ENCODE data around the gene ASXL1. TPM values are rescaled to one million over a fixed set of nuclear protein-coding genes. Genes with fewer than 3 reads are reported as not detected.

Gene ASXL1
- total and polyA plus RNA-seq, 10 of the 15 experiments (the other 5 are each of a cell fraction or from before 2014, with no cell fraction given): 11.0 to 87.6 (median 56.8) TPM

GRCh38 chr20:32458837-32459220, 100.7 kb downstream of the ASXL1 start:
- FAIRE-seq: no peak
- SMC1A ChIA-PET (ENCODE audit: uncharacterized antibody, unreplicated experiment): no interaction called here

More at GRCh38 chr20:32458837-32459220, 100.7 kb downstream of the ASXL1 start:
- 76% methylated on average over 12 of the region's 12 CpGs for WGBS (ENCODE audit: insufficient coverage, insufficient replicate concordance, low lambda C conversion rate, missing lambda C conversion rate)
- no peak for DNase-seq (ENCODE audit: low read depth, low spot score)
- H3K9ac ChIP-seq (ENCODE audit: control insufficient read depth, insufficient read depth, low read length): no peak overlapping the region
- no peaks in the 10 kb centered on the region for H3K79me2 ChIP-seq (ENCODE audit: control insufficient read depth, insufficient read depth, low read length)
- no peaks in the 10 kb centered on the region for H3K27me3 ChIP-seq (replicated peaks in 1 of 2; ENCODE audit: control insufficient read depth in 2 of 2, insufficient read depth in 2 of 2, low read length in 1 of 2)
- H3K27ac ChIP-seq (ENCODE audit: control insufficient read depth, insufficient read depth): no peak overlapping the region
- CTCF ChIA-PET: interaction anchor here (1.5 kb wide), 1 partner anchor 9 kb away, joined by 3 read pairs; no protein-coding TSS in a partner anchor
- no peak overlapping the region for H2AFZ ChIP-seq (ENCODE audit: control insufficient read depth, low read depth, low read length)
- no peak for TF ChIP-seq TARDBP (IDR thresholded peaks at IDR 0.05; ENCODE audit: borderline replicate concordance)
- no peak for TF ChIP-seq BHLHE40 (IDR thresholded peaks at IDR 0.05; ENCODE audit: borderline replicate concordance in 1 of 2, low read depth in 2 of 2, low read length in 1 of 2)
- TF ChIP-seq FOS (IDR thresholded peaks at IDR 0.05; ENCODE audit: borderline replicate concordance, extremely low read depth, insufficient read length): no peak
- no peak for TF ChIP-seq E2F8 (IDR thresholded peaks at IDR 0.05; ENCODE audit: low read depth, partially characterized antibody)
- no peak for TF ChIP-seq RFX5 (IDR thresholded peaks at IDR 0.05; ENCODE audit: low read depth, low read length)
- no peak for TF ChIP-seq ZNF207 (IDR thresholded peaks at IDR 0.05; ENCODE audit: borderline replicate concordance)
- no peak for TF ChIP-seq POLR2AphosphoS2 (IDR thresholded peaks at IDR 0.05; ENCODE audit: low read depth, low read length)
- no peak for TF ChIP-seq RUNX3 (IDR thresholded peaks at IDR 0.05; ENCODE audit: low read length)
- TF ChIP-seq PRDM15 (CRISPR knock-in tag; IDR thresholded peaks at IDR 0.05): no peak
- TF ChIP-seq SMC3 (IDR thresholded peaks at IDR 0.05; ENCODE audit: borderline replicate concordance, low read length): no peak
- TF ChIP-seq IKZF1 (conservative IDR thresholded peaks at IDR 0.05): no peak
- no peak for TF ChIP-seq YY1 (IDR thresholded peaks at IDR 0.05; ENCODE audit: low read depth, low read length)
- no peak for TF ChIP-seq IRF3 (IDR thresholded peaks at IDR 0.05)
- no peak for TF ChIP-seq RB1 (IDR thresholded peaks at IDR 0.05; ENCODE audit: borderline replicate concordance)
- TF ChIP-seq STAT1 (conservative IDR thresholded peaks at IDR 0.05): no peak
- no peak for TF ChIP-seq CTCF (IDR thresholded peaks at IDR 0.05 in 2 of 3, conservative IDR thresholded peaks at IDR 0.05 in 1 of 3; ENCODE audit: control insufficient read depth in 2 of 3, extremely low read depth in 1 of 3, insufficient read depth in 1 of 3, low read depth in 3 of 3, low read length in 3 of 3)
- no TSS peak for BruUV-seq (replicated peaks)
- no peaks in the 10 kb centered on the region for H3K36me3 ChIP-seq (ENCODE audit: control insufficient read depth in 2 of 2, insufficient read depth in 2 of 2, low read length in 1 of 2)
- H3K4me1 ChIP-seq (ENCODE audit: control insufficient read depth, insufficient read depth, low read length): no peaks in the 10 kb centered on the region
- no peak for ATAC-seq
- in situ Hi-C loops (cut with MboI): no loop called here
- intact Hi-C loops (cut with micrococcal nuclease; ENCODE audit: unreplicated experiment): no loop called here
- H3K9me3 ChIP-seq (replicated peaks; ENCODE audit: control insufficient read depth, insufficient read depth, low read length): no peaks in the 10 kb centered on the region
- RAD21 ChIA-PET (ENCODE audit: unreplicated experiment): no interaction called here
- no peaks in the 10 kb centered on the region for H4K20me1 ChIP-seq (ENCODE audit: control insufficient read depth, insufficient read depth)
- H3K4me3 ChIP-seq: no peak overlapping the region
- H3K4me2 ChIP-seq (ENCODE audit: control insufficient read depth, insufficient read depth): no peak overlapping the region
- POLR2A ChIA-PET: interaction anchor here (0.5 to 0.6 kb wide), 2 partner anchors 36 to 67 kb away, joined by 3 to 5 read pairs; no protein-coding TSS in a partner anchor
